DMS153 (cell line): ENCODE results near the gene CD37.
"Not testable (repeated sequence)": the region's sequence is repeated elsewhere in the genome, so short reads cannot be mapped to it uniquely, and the experiment has no call there.

Source experiments
- DNase-seq: peaks from one replicate; lab custom pipeline; 2025; lab: John Stamatoyannopoulos, UW

CD37 gene

GRCh38 chr19:49335071-49335783 is at the start of gene CD37:
TSS of gene CD37 (plus strand) at chr19:49335406. CDS start at chr19:49335541, 135 bp downstream.
- DNase-seq = no peak

GRCh38 chr19:49287141-49287770 is 48.0 kb upstream of the CD37 start:
- DNase-seq = no peak

- not testable (repeated sequence) for DNase-seq
These were observed 47.0 kb upstream of the CD37 start for GRCh38 chr19:49288205-49288604.

- not testable (repeated sequence) for DNase-seq
These were observed 45.9 kb upstream of the CD37 start for GRCh38 chr19:49289286-49289685.

- DNase-seq = no peak
These were observed 44.7 kb upstream of the CD37 start for GRCh38 chr19:49290517-49290916.

GRCh38 chr19:49294401-49294800 is 40.8 kb upstream of the CD37 start:
- no peak for DNase-seq

GRCh38 chr19:49295208-49295880 is 39.9 kb upstream of the CD37 start:
- no peak for DNase-seq

- DNase-seq = no peak
These were observed 37.8 kb upstream of the CD37 start for GRCh38 chr19:49297403-49297802.

GRCh38 chr19:49298653-49299052 is 36.6 kb upstream of the CD37 start:
- not testable (repeated sequence) for DNase-seq

GRCh38 chr19:49301165-49301865 is 33.9 kb upstream of the CD37 start:
- no peak for DNase-seq

- no peak for DNase-seq
These were observed 33.3 kb upstream of the CD37 start for GRCh38 chr19:49301866-49302252.

GRCh38 chr19:49306734-49307133 is 28.5 kb upstream of the CD37 start:
- not testable (repeated sequence) for DNase-seq

GRCh38 chr19:49309087-49309486 is 26.1 kb upstream of the CD37 start:
- DNase-seq = no peak

GRCh38 chr19:49315111-49315510 is 20.1 kb upstream of the CD37 start:
- DNase-seq = no peak

- no peak for DNase-seq
These were observed 18.9 kb upstream of the CD37 start for GRCh38 chr19:49316284-49316683.

- DNase-seq = no peak
These were observed 16.9 kb upstream of the CD37 start for GRCh38 chr19:49318296-49318695.

- DNase-seq = no peak
These were observed 10.2 kb upstream of the CD37 start, which contains the start of gene SLC6A16 for GRCh38 chr19:49324801-49325576. TSS of gene SLC6A16 (minus strand) at chr19:49325191. CDS start at chr19:49311347, 13,844 bp downstream.

GRCh38 chr19:49325756-49326155 is 9.4 kb upstream of the CD37 start:
- DNase-seq = not testable (repeated sequence)

GRCh38 chr19:49326165-49326704 is 9.0 kb upstream of the CD37 start:
- no peak for DNase-seq

- DNase-seq = no peak
These were observed 7.2 kb upstream of the CD37 start for GRCh38 chr19:49327878-49328544.

- no peak for DNase-seq
These were observed 6.5 kb upstream of the CD37 start for GRCh38 chr19:49328741-49329140.
